ENCODE data around the gene DBI. TPM values are rescaled to one million over a fixed set of nuclear protein-coding genes. Genes with fewer than 3 reads are reported as not detected.

The DBI gene
- total and polyA plus RNA-seq, 2 of the 13 experiments (the other 11 are each of a cell fraction or from before 2014, with no cell fraction given) = 330 to 659 TPM

- TF ChIP-seq GMEB1 (CRISPR knock-in tag; IDR thresholded peaks at IDR 0.05; ENCODE audit: borderline replicate concordance) = no peak
- TF ChIP-seq TFE3 (CRISPR knock-in tag; IDR thresholded peaks at IDR 0.05) = no peak
- TF ChIP-seq, protein P1, sequence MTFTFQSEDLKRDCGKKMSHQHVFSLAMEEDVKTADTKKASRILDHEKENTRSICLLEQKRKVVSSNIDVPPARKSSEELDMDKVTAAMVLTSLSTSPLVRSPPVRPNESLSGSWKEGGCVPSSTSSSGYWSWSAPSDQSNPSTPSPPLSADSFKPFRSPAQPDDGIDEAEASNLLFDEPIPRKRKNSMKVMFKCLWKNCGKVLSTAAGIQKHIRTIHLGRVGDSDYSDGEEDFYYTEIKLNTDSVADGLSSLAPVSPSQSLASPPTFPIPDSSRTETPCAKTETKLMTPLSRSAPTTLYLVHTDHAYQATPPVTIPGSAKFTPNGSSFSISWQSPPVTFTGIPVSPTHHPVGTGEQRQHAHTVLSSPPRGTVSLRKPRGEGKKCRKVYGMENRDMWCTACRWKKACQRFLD (CRISPR knock-in tag; IDR thresholded peaks at IDR 0.05; ENCODE audit: borderline replicate concordance) = no peak; the same call in 1 of the 2 replicates
- TF ChIP-seq ZNF564 (CRISPR knock-in tag; IDR thresholded peaks at IDR 0.05) = peak; percentile 59
- TF ChIP-seq HMG20B (CRISPR knock-in tag; conservative IDR thresholded peaks at IDR 0.05) = 0 out of 2 replicates have a peak, but pooled peaks have one; percentile 23
- TF ChIP-seq, protein P2, sequence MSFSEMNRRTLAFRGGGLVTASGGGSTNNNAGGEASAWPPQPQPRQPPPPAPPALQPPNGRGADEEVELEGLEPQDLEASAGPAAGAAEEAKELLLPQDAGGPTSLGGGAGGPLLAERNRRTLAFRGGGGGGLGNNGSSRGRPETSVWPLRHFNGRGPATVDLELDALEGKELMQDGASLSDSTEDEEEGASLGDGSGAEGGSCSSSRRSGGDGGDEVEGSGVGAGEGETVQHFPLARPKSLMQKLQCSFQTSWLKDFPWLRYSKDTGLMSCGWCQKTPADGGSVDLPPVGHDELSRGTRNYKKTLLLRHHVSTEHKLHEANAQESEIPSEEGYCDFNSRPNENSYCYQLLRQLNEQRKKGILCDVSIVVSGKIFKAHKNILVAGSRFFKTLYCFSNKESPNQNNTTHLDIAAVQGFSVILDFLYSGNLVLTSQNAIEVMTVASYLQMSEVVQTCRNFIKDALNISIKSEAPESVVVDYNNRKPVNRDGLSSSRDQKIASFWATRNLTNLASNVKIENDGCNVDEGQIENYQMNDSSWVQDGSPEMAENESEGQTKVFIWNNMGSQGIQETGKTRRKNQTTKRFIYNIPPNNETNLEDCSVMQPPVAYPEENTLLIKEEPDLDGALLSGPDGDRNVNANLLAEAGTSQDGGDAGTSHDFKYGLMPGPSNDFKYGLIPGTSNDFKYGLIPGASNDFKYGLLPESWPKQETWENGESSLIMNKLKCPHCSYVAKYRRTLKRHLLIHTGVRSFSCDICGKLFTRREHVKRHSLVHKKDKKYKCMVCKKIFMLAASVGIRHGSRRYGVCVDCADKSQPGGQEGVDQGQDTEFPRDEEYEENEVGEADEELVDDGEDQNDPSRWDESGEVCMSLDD (CRISPR knock-in tag; IDR thresholded peaks at IDR 0.05; ENCODE audit: borderline replicate concordance) = peak; percentile 71; the same call in 1 of the 2 replicates
- TF ChIP-seq ZNF383 (CRISPR knock-in tag; IDR thresholded peaks at IDR 0.05; ENCODE audit: borderline replicate concordance) = no peak
- TF ChIP-seq SYNCRIP (IDR thresholded peaks at IDR 0.05; ENCODE audit: insufficient read depth, low read depth, low read length) = no peak
- no peak for TF ChIP-seq CENPT (CRISPR knock-in tag; IDR thresholded peaks at IDR 0.05; ENCODE audit: low read depth)
- no peak for TF ChIP-seq SUZ12 (IDR thresholded peaks at IDR 0.05; ENCODE audit: low read depth, low read length)
- 0 out of 2 replicates have a peak, but pooled peaks have one; percentile 2 for TF ChIP-seq ARID4A (CRISPR knock-in tag; IDR thresholded peaks at IDR 0.05; ENCODE audit: borderline replicate concordance)
- 0 out of 2 replicates have a peak, but pooled peaks have one; percentile 49 for TF ChIP-seq ZBTB7B (CRISPR knock-in tag; IDR thresholded peaks at IDR 0.05)
- TF ChIP-seq RELA (CRISPR knock-in tag; IDR thresholded peaks at IDR 0.05) = 0 out of 2 replicates have a peak, but pooled peaks have one; percentile 18
- TF ChIP-seq ZBTB46 (CRISPR knock-in tag; IDR thresholded peaks at IDR 0.05; ENCODE audit: borderline replicate concordance) = no peak
Observed at GRCh38 chr2:119367472-119368099, 809 bp downstream of the DBI start (continued).

All from HepG2 (cell line).